HFFc6 (cell line): ENCODE data around the gene ANKMY1. TPM values are rescaled to one million over a fixed set of nuclear protein-coding genes. Genes with fewer than 3 reads are reported as not detected.
A peak's percentile ranks its signal among the peaks of the same experiment; 100 is the strongest.

Source experiments
- DNase-seq: peaks from one replicate; pipeline ENCODE4 v3.0.0-alpha.2; 2018
- H3K27ac Mint-ChIP-seq: 2 replicates; pipeline ENCODE4 v1.8.0; 2020; ENCODE audit warnings: mild to moderate bottlenecking, mixed read lengths
- H3K27me3 Mint-ChIP-seq: 2 replicates; pipeline ENCODE4 v1.8.0; 2021; ENCODE audit warnings: mild to moderate bottlenecking, moderate library complexity, mixed read lengths; ENCODE audit not compliant: insufficient read depth
- H3K36me3 Mint-ChIP-seq: 2 replicates; pipeline ENCODE4 v1.8.0; 2021; ENCODE audit warnings: low read depth, mixed read lengths
- H3K4me1 Mint-ChIP-seq: 2 replicates; pipeline ENCODE4 v1.8.0; 2020; ENCODE audit warnings: low read depth, mixed read lengths
- H3K4me3 Mint-ChIP-seq: 2 replicates; pipeline ENCODE4 v1.8.0; 2020; ENCODE audit warnings: mild to moderate bottlenecking, moderate library complexity, mixed read lengths
- H3K9me3 Mint-ChIP-seq: 2 replicates; pipeline ENCODE4 v1.8.0; 2020; ENCODE audit warnings: mild to moderate bottlenecking, mixed read lengths
- CTCF ChIP-seq: fragments of 200-600 bp; sonication (generic); IDR thresholded peaks from 2 replicates; pipeline ENCODE4 v1.5.0; 2021; ENCODE audit warnings: antibody characterized with exemption, mild to moderate bottlenecking
- total RNA-seq, 6 experiments: library from RNA; stranded (reverse); fragmentation: NEBNext Ultra II Directional; extraction: Animal tissue kit (Norgen Biotek cat#: 25700); gene quantifications; 2 replicates in 1 of 6; 3 replicates in 5 of 6; pipeline ENCODE4 v1.2.3, GENCODE V29; 2021

ANKMY1 gene
- total RNA-seq, 6 experiments from 2014 or later = 4.4 to 5.6 (median 5.2) TPM

GRCh38 chr2:240519396-240520129, 38.2 kb downstream of the ANKMY1 start:
- H3K27me3 Mint-ChIP-seq = peaks cover 2% of the 10 kb centered on the region; the same call in 1 of the 2 replicates
- H3K9me3 Mint-ChIP-seq = peaks cover 23% of the 10 kb centered on the region
- peaks cover 15% of the 10 kb centered on the region for H3K4me1 Mint-ChIP-seq
- H3K27ac Mint-ChIP-seq = peak overlapping the region; percentile 50; the same call in 1 of the 2 replicates
- peaks cover 27% of the 10 kb centered on the region for H3K36me3 Mint-ChIP-seq
- peak overlapping the region; percentile 82 for H3K4me3 Mint-ChIP-seq
- DNase-seq = peak; percentile 46
- TF ChIP-seq CTCF = no peak

- peak overlapping the region; percentile 50; the same call in 1 of the 2 replicates for H3K27ac Mint-ChIP-seq
- H3K27me3 Mint-ChIP-seq = peaks cover 2% of the 10 kb centered on the region; the same call in 1 of the 2 replicates
- no peak for TF ChIP-seq CTCF
Observed at GRCh38 chr2:240518981-240519380, 38.8 kb downstream of the ANKMY1 start.

GRCh38 chr2:240517342-240517741, 40.4 kb downstream of the ANKMY1 start:
- no peak for DNase-seq
- H3K4me3 Mint-ChIP-seq = no peak overlapping the region
- H3K4me1 Mint-ChIP-seq = peaks cover 27% of the 10 kb centered on the region
- H3K27ac Mint-ChIP-seq = no peak overlapping the region
- peaks cover 9% of the 10 kb centered on the region for H3K9me3 Mint-ChIP-seq
- peaks cover 9% of the 10 kb centered on the region for H3K36me3 Mint-ChIP-seq
- no peak for TF ChIP-seq CTCF
- peaks cover 2% of the 10 kb centered on the region; the same call in 1 of the 2 replicates for H3K27me3 Mint-ChIP-seq

More at GRCh38 chr2:240518981-240519380, 38.8 kb downstream of the ANKMY1 start:
- peaks cover 21% of the 10 kb centered on the region for H3K36me3 Mint-ChIP-seq
- H3K4me3 Mint-ChIP-seq = peak overlapping the region; percentile 82; the same call in 1 of the 2 replicates
- no peak for DNase-seq
- H3K9me3 Mint-ChIP-seq = peaks cover 17% of the 10 kb centered on the region
- peaks cover 21% of the 10 kb centered on the region for H3K4me1 Mint-ChIP-seq

GRCh38 chr2:240514631-240515030, 43.2 kb downstream of the ANKMY1 start:
- Mint-ChIP-seq H3K9me3 (no peaks in the 10 kb centered on the region), H3K4me3 (no peak overlapping the region), H3K4me1 (peaks cover 22% of the 10 kb centered on the region), H3K27ac (peak overlapping the region; percentile 76), H3K27me3 (peaks cover 2% of the 10 kb centered on the region; the same call in 1 of the 2 replicates), H3K36me3 (no peaks in the 10 kb centered on the region)
- TF ChIP-seq CTCF = no peak
- no peak for DNase-seq

GRCh38 chr2:240513549-240514287, 44.1 kb downstream of the ANKMY1 start:
- peak overlapping the region; percentile 58 for H3K4me3 Mint-ChIP-seq
- peak overlapping the region; percentile 76 for H3K27ac Mint-ChIP-seq

More at GRCh38 chr2:240513549-240514287, 44.1 kb downstream of the ANKMY1 start:
- H3K9me3 Mint-ChIP-seq = no peaks in the 10 kb centered on the region
- H3K27me3 Mint-ChIP-seq = peaks cover 2% of the 10 kb centered on the region; the same call in 1 of the 2 replicates
- peaks cover 13% of the 10 kb centered on the region for H3K4me1 Mint-ChIP-seq
- peak; percentile 95 for TF ChIP-seq CTCF
- H3K36me3 Mint-ChIP-seq = no peaks in the 10 kb centered on the region
- DNase-seq = peak; percentile 89
